ENCODE data around the gene NDUFB1.

The NDUFB1 gene

DNA sequence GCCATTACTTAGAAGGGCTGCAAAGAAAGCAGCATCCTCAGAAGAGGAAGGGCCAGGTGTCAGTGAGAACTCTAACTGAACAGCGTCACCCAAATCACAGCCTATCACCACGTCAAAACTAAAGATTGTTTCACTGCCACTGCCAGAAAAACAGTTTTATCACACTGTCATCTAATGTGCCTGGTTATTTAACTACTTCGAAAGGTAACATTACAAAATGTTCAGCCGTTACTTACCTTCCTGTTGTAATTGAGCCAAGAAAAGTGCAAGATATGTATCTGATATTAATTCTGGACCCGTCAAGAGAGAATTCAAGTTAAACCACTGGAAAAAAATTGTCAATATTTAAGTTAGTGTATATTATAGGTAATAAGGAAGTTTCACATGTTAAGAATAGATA lies 33.0 kb downstream of the NDUFB1 start:
- no peak for DNase-seq

DNA sequence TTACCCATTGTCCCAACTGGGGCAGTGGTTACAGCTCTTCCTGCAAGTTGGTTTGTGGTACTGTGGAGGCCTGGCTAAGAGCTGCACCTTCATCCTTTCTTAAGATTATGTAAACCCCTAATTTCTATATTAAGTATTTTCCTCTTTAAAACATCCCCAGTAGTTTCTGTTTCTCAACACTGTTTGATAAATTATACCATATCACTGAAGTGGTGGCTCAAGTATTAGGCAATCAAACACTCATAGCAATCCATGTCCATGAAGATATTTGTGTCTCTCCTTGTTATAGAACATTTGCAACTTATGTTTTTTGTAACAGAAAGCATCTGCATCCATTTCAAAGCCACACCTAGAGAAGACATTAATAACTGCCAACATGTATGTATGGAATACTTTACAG lies 47.0 kb downstream of the NDUFB1 start:
- DNase-seq: no peak
